Trophoblast cell (in vitro differentiated cells and primary cell): Measurements from ENCODE around the gene MAF.

Experiments
- DNase-seq, 2 donors: peaks; one replicate each; pipeline ENCODE4 v3.0.0-alpha.2; 2016
- H2AFZ ChIP-seq: 2 replicates; pipeline ENCODE4 v1.6.1; 2013; ENCODE audit warnings: low read length, moderate library complexity, mild to moderate bottlenecking; ENCODE audit not compliant: insufficient read depth, poor library complexity
- H2AK5ac ChIP-seq: 2 replicates; pipeline ENCODE4 v1.6.1; 2013; ENCODE audit warnings: mild to moderate bottlenecking, low read length
- H2BK120ac ChIP-seq: 2 replicates; pipeline ENCODE4 v1.6.1; 2013; ENCODE audit warnings: low read length, mild to moderate bottlenecking, moderate library complexity; ENCODE audit not compliant: insufficient read depth, poor library complexity
- H2BK12ac ChIP-seq: 2 replicates; pipeline ENCODE4 v1.6.1; 2013; ENCODE audit warnings: mild to moderate bottlenecking, low read length, moderate library complexity
- H2BK5ac ChIP-seq: 2 replicates; pipeline ENCODE4 v1.6.1; 2013; ENCODE audit warnings: low read length, low read depth, moderate library complexity, mild to moderate bottlenecking; ENCODE audit not compliant: poor library complexity
- H3K14ac ChIP-seq: 2 replicates; pipeline ENCODE4 v1.6.1; 2013; ENCODE audit warnings: mild to moderate bottlenecking, low read length
- H3K18ac ChIP-seq: 2 replicates; pipeline ENCODE4 v1.6.1; 2013; ENCODE audit warnings: mild to moderate bottlenecking, low read length
- H3K23ac ChIP-seq: 2 replicates; pipeline ENCODE4 v1.6.1; 2013; ENCODE audit warnings: low read length
- H3K27ac ChIP-seq: 2 replicates; pipeline ENCODE4 v1.5.1; 2013; ENCODE audit warnings: low read depth, mild to moderate bottlenecking, inconsistent platforms, low read length, moderate library complexity
- H3K27me3 ChIP-seq: 2 replicates; pipeline ENCODE4 v1.6.1; 2013; ENCODE audit warnings: inconsistent platforms, mild to moderate bottlenecking, low read length, moderate library complexity; ENCODE audit not compliant: insufficient read depth
- H3K36me3 ChIP-seq, 2 experiments: 1 replicate in 1 of 2; 2 replicates in 1 of 2; pipeline ENCODE4 v1.6.1; 2013; ENCODE audit warnings: low read length in 2 of 2, mild to moderate bottlenecking in 2 of 2, moderate library complexity in 1 of 2; ENCODE audit not compliant: insufficient read depth in 2 of 2, control insufficient read depth in 1 of 2
- H3K4ac ChIP-seq: 2 replicates; pipeline ENCODE4 v1.6.1; 2013; ENCODE audit warnings: low read depth, mild to moderate bottlenecking, low read length, moderate library complexity
- H3K4me1 ChIP-seq, 2 experiments: 1 replicate in 1 of 2; 2 replicates in 1 of 2; pipeline ENCODE4 v1.6.1; 2013; ENCODE audit warnings: low read length in 2 of 2, mild to moderate bottlenecking in 2 of 2, moderate library complexity in 1 of 2; ENCODE audit not compliant: insufficient read depth in 2 of 2, control insufficient read depth in 1 of 2
- H3K4me2 ChIP-seq: 2 replicates; pipeline ENCODE4 v1.6.1; 2013; ENCODE audit warnings: inconsistent platforms, mild to moderate bottlenecking, low read length, moderate library complexity
- H3K4me3 ChIP-seq: 2 replicates; pipeline ENCODE4 v1.5.1; 2013; ENCODE audit warnings: mild to moderate bottlenecking, low read depth, low read length, inconsistent platforms
- H3K79me1 ChIP-seq: one replicate; pipeline ENCODE4 v1.6.1; 2013; ENCODE audit warnings: low read length
- H3K79me2 ChIP-seq: 2 replicates; pipeline ENCODE4 v1.6.1; 2013; ENCODE audit warnings: low read length, mild to moderate bottlenecking; ENCODE audit not compliant: control insufficient read depth, insufficient read depth, poor library complexity
- H3K9ac ChIP-seq: 2 replicates; pipeline ENCODE4 v1.6.1; 2013; ENCODE audit warnings: mild to moderate bottlenecking, low read length
- H3K9me3 ChIP-seq: 2 replicates; pipeline ENCODE4 v1.6.1; 2013; ENCODE audit warnings: low read depth, mild to moderate bottlenecking, control low read depth, inconsistent platforms, low read length; ENCODE audit not compliant: insufficient read depth
- H4K12ac ChIP-seq: 2 replicates; pipeline ENCODE4 v1.6.1; 2013; ENCODE audit warnings: low read depth, mild to moderate bottlenecking, low read length, moderate library complexity
- H4K8ac ChIP-seq: 2 replicates; pipeline ENCODE4 v1.6.1; 2013; ENCODE audit warnings: low read depth, mild to moderate bottlenecking, low read length, moderate library complexity
- H4K91ac ChIP-seq: one replicate; pipeline ENCODE4 v1.6.1; 2013; ENCODE audit warnings: low read depth, mild to moderate bottlenecking, low read length, moderate library complexity
- WGBS: extraction: QIAGEN DNeasy Blood & Tissue Kit; methylation state at CpG from one replicate; pipeline ENCODE4 v1.1.7; 2013; ENCODE audit warnings: missing lambda C conversion rate; ENCODE audit not compliant: insufficient read length, insufficient coverage; ENCODE audit errors: extremely low coverage; 5-methylcytosine and 5-hydroxymethylcytosine counted together

MAF gene

GRCh38 chr16:79644971-79645667, 44.6 kb upstream of the MAF start:
- Histone ChIP-seq H3K18ac (no peak overlapping the region), H2AFZ (no peak overlapping the region), H3K4ac (no peak overlapping the region), H3K4me2 (no peak overlapping the region), H3K14ac (no peak overlapping the region), H2BK12ac (no peak overlapping the region), H3K9me3 (no peaks in the 10 kb centered on the region), H3K4me3 (no peak overlapping the region), H3K27me3 (no peaks in the 10 kb centered on the region), H3K4me1 (no peaks in the 10 kb centered on the region), H2BK5ac (no peak overlapping the region), H3K9ac (no peak overlapping the region), H3K27ac (no peak overlapping the region), H4K91ac (no peak overlapping the region), H4K8ac (no peak overlapping the region), H2BK120ac (no peak overlapping the region), H3K23ac (no peak overlapping the region), H3K79me2 (no peaks in the 10 kb centered on the region), H4K12ac (no peak overlapping the region), H2AK5ac (no peak overlapping the region), H3K36me3 (no peaks in the 10 kb centered on the region), H3K79me1 (no peaks in the 10 kb centered on the region)
- peak; percentile 80 for DNase-seq
- WGBS, result no CpG with 5 or more reads among the region's 6 CpGs

GRCh38 chr16:79642652-79643051, 42.1 kb upstream of the MAF start:
- no peaks in the 10 kb centered on the region for H3K9me3 ChIP-seq
- H3K4me1 ChIP-seq, result no peaks in the 10 kb centered on the region
- no peak overlapping the region for H3K9ac ChIP-seq
- no CpG with 5 or more reads among the region's 4 CpGs for WGBS
- H4K8ac ChIP-seq, result no peak overlapping the region
- no peak overlapping the region for H3K23ac ChIP-seq
- H3K4me3 ChIP-seq, result no peak overlapping the region
- H3K79me1 ChIP-seq, result no peaks in the 10 kb centered on the region
- no peak overlapping the region for H3K4me2 ChIP-seq
- no peak overlapping the region for H3K14ac ChIP-seq
- no peak overlapping the region for H2AK5ac ChIP-seq
- H4K12ac ChIP-seq, result no peak overlapping the region
- H3K27me3 ChIP-seq, result no peaks in the 10 kb centered on the region
- no peak overlapping the region for H3K4ac ChIP-seq
- DNase-seq, result no peak
- no peaks in the 10 kb centered on the region for H3K36me3 ChIP-seq
- H3K18ac ChIP-seq, result no peak overlapping the region
- no peak overlapping the region for H2BK5ac ChIP-seq
- H3K79me2 ChIP-seq, result no peaks in the 10 kb centered on the region
- no peak overlapping the region for H4K91ac ChIP-seq
- H2BK12ac ChIP-seq, result no peak overlapping the region
- no peak overlapping the region for H3K27ac ChIP-seq
- H2AFZ ChIP-seq, result no peak overlapping the region
- H2BK120ac ChIP-seq, result no peak overlapping the region

- no peak overlapping the region for H2AFZ ChIP-seq
- H3K27ac ChIP-seq, result no peak overlapping the region
- no peak overlapping the region for H3K9ac ChIP-seq
- H3K18ac ChIP-seq, result no peak overlapping the region
- H3K79me1 ChIP-seq, result no peaks in the 10 kb centered on the region
- no peak overlapping the region for H2BK120ac ChIP-seq
- H3K23ac ChIP-seq, result no peak overlapping the region
- no peak overlapping the region for H2AK5ac ChIP-seq
- H3K4ac ChIP-seq, result no peak overlapping the region
- H4K8ac ChIP-seq, result no peak overlapping the region
- H3K14ac ChIP-seq, result no peak overlapping the region
- no CpG with 5 or more reads among the region's 16 CpGs for WGBS
- H3K9me3 ChIP-seq, result no peaks in the 10 kb centered on the region
- H3K79me2 ChIP-seq, result no peaks in the 10 kb centered on the region
- no peak overlapping the region for H2BK12ac ChIP-seq
- H3K36me3 ChIP-seq, result no peaks in the 10 kb centered on the region
- H4K91ac ChIP-seq, result no peak overlapping the region
- no peak for DNase-seq
- no peak overlapping the region for H2BK5ac ChIP-seq
- no peaks in the 10 kb centered on the region for H3K4me1 ChIP-seq
- H3K4me3 ChIP-seq, result no peak overlapping the region
- no peak overlapping the region for H4K12ac ChIP-seq
- no peak overlapping the region for H3K4me2 ChIP-seq
- H3K27me3 ChIP-seq, result no peaks in the 10 kb centered on the region
Measured at GRCh38 chr16:79640513-79641360, 40.2 kb upstream of the MAF start.

GRCh38 chr16:79639576-79640311, 39.2 kb upstream of the MAF start:
- no CpG with 5 or more reads among the region's 13 CpGs for WGBS
- H3K79me2 ChIP-seq, result no peaks in the 10 kb centered on the region

More at GRCh38 chr16:79639576-79640311, 39.2 kb upstream of the MAF start:
- H2BK120ac ChIP-seq, result no peak overlapping the region
- no peak overlapping the region for H2BK5ac ChIP-seq
- H3K4ac ChIP-seq, result no peak overlapping the region
- peak in 1 of 2 donors; percentile 74 for DNase-seq
- no peaks in the 10 kb centered on the region for H3K36me3 ChIP-seq
- H3K23ac ChIP-seq, result no peak overlapping the region
- no peak overlapping the region for H4K12ac ChIP-seq
- H2BK12ac ChIP-seq, result no peak overlapping the region
- H3K14ac ChIP-seq, result no peak overlapping the region
- H3K4me3 ChIP-seq, result no peak overlapping the region
- no peaks in the 10 kb centered on the region for H3K9me3 ChIP-seq
- no peak overlapping the region for H2AFZ ChIP-seq
- no peaks in the 10 kb centered on the region for H3K4me1 ChIP-seq
- no peak overlapping the region for H3K4me2 ChIP-seq
- no peaks in the 10 kb centered on the region for H3K79me1 ChIP-seq
- no peak overlapping the region for H3K18ac ChIP-seq
- H4K91ac ChIP-seq, result no peak overlapping the region
- no peak overlapping the region for H3K9ac ChIP-seq
- no peak overlapping the region for H4K8ac ChIP-seq
- H2AK5ac ChIP-seq, result no peak overlapping the region
- H3K27me3 ChIP-seq, result no peaks in the 10 kb centered on the region
- H3K27ac ChIP-seq, result no peak overlapping the region
